Measurements from ENCODE around the gene MLXIPL. TPM values are rescaled to one million over a fixed set of nuclear protein-coding genes. Genes with fewer than 3 reads are reported as not detected.

Gene MLXIPL
- total RNA-seq, 1 experiment from 2014 or later: 7.2 TPM

- Histone ChIP-seq H3K36me3 (ENCODE audit: control insufficient read depth, insufficient read depth, low read length) (no peaks in the 10 kb centered on the region), H3K27ac (ENCODE audit: low read length) (no peak overlapping the region), H3K27me3 (ENCODE audit: control insufficient read depth, insufficient read depth, low read length) (no peaks in the 10 kb centered on the region), H3K4me1 (ENCODE audit: control insufficient read depth, insufficient read depth, low read length) (peaks cover 3% of the 10 kb centered on the region; the same call in 1 of the 2 replicates), H3K4me3 (ENCODE audit: low read depth in 2 of 2, low read length in 2 of 2) (no peak overlapping the region), H3K9me3 (ENCODE audit: control insufficient read depth, insufficient read depth, low read depth, low read length) (no peaks in the 10 kb centered on the region)
- TF ChIP-seq CTCF (IDR thresholded peaks at IDR 0.05) (no peak), POLR2AphosphoS5 (IDR thresholded peaks at IDR 0.05; ENCODE audit: low read depth, low read length) (no peak), TCF7L2 (IDR thresholded peaks at IDR 0.05; ENCODE audit: low read depth, low read length) (no peak), SIN3A (IDR thresholded peaks at IDR 0.05; ENCODE audit: borderline replicate concordance, insufficient read depth, low read depth, low read length) (no peak), REST (IDR thresholded peaks at IDR 0.05; ENCODE audit: insufficient read depth in 1 of 2, low read depth in 2 of 2, low read length in 1 of 2) (no peak)
- ATAC-seq: no peak
- no TSS peak for BruUV-seq (replicated peaks)
- ChIA-PET POLR2A (no interaction called here), CTCF (no interaction called here)
- intact Hi-C loops (cut with micrococcal nuclease; ENCODE audit: unreplicated experiment): no loop called here
- in situ Hi-C loops (cut with HindIII; ENCODE audit: low pct_unique_long_range_greater_than_20kb, low sequenced_read_pairs): no loop called here
- DNase-seq (ENCODE audit: low read depth, low spot score): no peak
Observed at GRCh38 chr7:73633323-73633722, 9.0 kb upstream of the MLXIPL start.

- Histone ChIP-seq H3K9me3 (ENCODE audit: control insufficient read depth, insufficient read depth, low read depth, low read length) (no peaks in the 10 kb centered on the region), H3K4me1 (ENCODE audit: control insufficient read depth, insufficient read depth, low read length) (peaks cover 3% of the 10 kb centered on the region; the same call in 1 of the 2 replicates), H3K27ac (ENCODE audit: low read length) (no peak overlapping the region), H3K4me3 (ENCODE audit: low read depth in 2 of 2, low read length in 2 of 2) (no peak overlapping the region), H3K27me3 (ENCODE audit: control insufficient read depth, insufficient read depth, low read length) (no peaks in the 10 kb centered on the region), H3K36me3 (ENCODE audit: control insufficient read depth, insufficient read depth, low read length) (no peaks in the 10 kb centered on the region)
- POLR2A ChIA-PET: no interaction called here
- TF ChIP-seq CTCF (IDR thresholded peaks at IDR 0.05): no peak
- no peak for TF ChIP-seq POLR2AphosphoS5 (IDR thresholded peaks at IDR 0.05; ENCODE audit: low read depth, low read length)
- TF ChIP-seq TCF7L2 (IDR thresholded peaks at IDR 0.05; ENCODE audit: low read depth, low read length): no peak
- TF ChIP-seq SIN3A (IDR thresholded peaks at IDR 0.05; ENCODE audit: borderline replicate concordance, insufficient read depth, low read depth, low read length): no peak
- no peak for TF ChIP-seq REST (IDR thresholded peaks at IDR 0.05; ENCODE audit: insufficient read depth in 1 of 2, low read depth in 2 of 2, low read length in 1 of 2)
- in situ Hi-C loops (cut with HindIII; ENCODE audit: low pct_unique_long_range_greater_than_20kb, low sequenced_read_pairs): no loop called here
- DNase-seq (ENCODE audit: low read depth, low spot score): no peak
- ATAC-seq: no peak
- intact Hi-C loops (cut with micrococcal nuclease; ENCODE audit: unreplicated experiment): no loop called here
- BruUV-seq (replicated peaks): no TSS peak
- CTCF ChIA-PET: interaction anchor here (0.7 to 0.9 kb wide), 2 partner anchors 67 to 643 kb away, joined by 10 to 19 read pairs; no protein-coding TSS in a partner anchor
Observed at GRCh38 chr7:73631558-73631957, 7.2 kb upstream of the MLXIPL start.

Data from Panc1 (cell line).